Measurements from ENCODE around the gene SPATS1.

GRCh38 chr6:44388135-44388487 lies 45.7 kb downstream of the SPATS1 start:
- TF ChIP-seq POLR2A (IDR thresholded peaks at IDR 0.05; ENCODE audit: low read depth) (no peak), CTCF (IDR thresholded peaks at IDR 0.05) (no peak), POLR2AphosphoS5 (IDR thresholded peaks at IDR 0.05) (no peak)
